RWPE1 (cell line): ENCODE measurements around the gene ANK2.

ENCODE experiments used
- CTCF ChIA-PET: fragments of 350-600 bp; sonication (Branson Sonifier 250); formaldehyde crosslinking; extraction: SDS; loops from one replicate; lab custom pipeline; 2021; lab: Yijun Ruan, JAX
- POLR2A ChIA-PET: fragments of 400-600 bp; formaldehyde crosslinking; extraction: SDS; loops from one replicate; lab custom pipeline; 2020; ENCODE audit warnings: antibody characterized with exemption; ENCODE audit not compliant: low non-redundant PET; lab: Yijun Ruan, JAX
- DNase-seq: peaks from one replicate; pipeline ENCODE4 v3.0.0; 2012; ENCODE audit warnings: low spot score
- H3K27ac ChIP-seq: fragments of 450-650 bp; 2 replicates; pipeline ENCODE4 v1.5.1; 2017
- CTCF ChIP-seq: fragments of 450-650 bp; conservative IDR thresholded peaks from 2 replicates; pipeline ENCODE4 v1.5.1; 2017; ENCODE audit warnings: low read depth, mild to moderate bottlenecking

Gene ANK2

GRCh38 chr4:113153529-113154101, 104.2 kb downstream of the ANK2 start:
- DNase-seq = no peak
- CTCF ChIA-PET = interaction anchor here (0.5 to 0.8 kb wide), 3 partner anchors 13 to 256 kb away, joined by 4 to 5 read pairs (median 5); no protein-coding TSS in a partner anchor
- no peak overlapping the region for H3K27ac ChIP-seq
- TF ChIP-seq CTCF = no peak
- POLR2A ChIA-PET = no interaction called here

- DNase-seq = no peak
- CTCF ChIA-PET = interaction anchor here (0.6 kb wide), 1 partner anchor 57 kb away, joined by 5 read pairs; no protein-coding TSS in a partner anchor
- POLR2A ChIA-PET = no interaction called here
- no peak overlapping the region for H3K27ac ChIP-seq
- TF ChIP-seq CTCF = no peak
Measured at GRCh38 chr4:113154281-113154680, 104.8 kb downstream of the ANK2 start.

- ChIA-PET CTCF (no interaction called here), POLR2A (no interaction called here)
- no peak for TF ChIP-seq CTCF
- DNase-seq = no peak
- H3K27ac ChIP-seq = no peak overlapping the region
Measured at GRCh38 chr4:113157086-113157857, 107.8 kb downstream of the ANK2 start.

GRCh38 chr4:113159942-113160545, 110.6 kb downstream of the ANK2 start:
- H3K27ac ChIP-seq = no peak overlapping the region
- DNase-seq = peak; percentile 18
- ChIA-PET CTCF (interaction anchor here (0.6 kb wide), 1 partner anchor 113 kb away, joined by 3 read pairs; no protein-coding TSS in a partner anchor), POLR2A (no interaction called here)
- TF ChIP-seq CTCF = no peak

- no peak for DNase-seq
- CTCF ChIA-PET = interaction anchor here (0.6 to 0.7 kb wide), 2 partner anchors 38 to 61 kb away, joined by 3 read pairs; no protein-coding TSS in a partner anchor
- POLR2A ChIA-PET = no interaction called here
- TF ChIP-seq CTCF = no peak
- no peak overlapping the region for H3K27ac ChIP-seq
Measured at GRCh38 chr4:113160548-113160947, 111.1 kb downstream of the ANK2 start.

GRCh38 chr4:113162089-113162488, 112.6 kb downstream of the ANK2 start:
- no peak overlapping the region for H3K27ac ChIP-seq
- no peak for DNase-seq
- CTCF ChIA-PET = interaction anchor here (0.6 kb wide), 2 partner anchors 31 to 142 kb away, joined by 3 to 8 read pairs; no protein-coding TSS in a partner anchor
- no peak for TF ChIP-seq CTCF
- POLR2A ChIA-PET = no interaction called here
